Left colon (tissue), 2 donors: ENCODE results near the gene NIPA2. TPM values are rescaled to one million over a fixed set of nuclear protein-coding genes. Genes with fewer than 3 reads are reported as not detected.

Experiments
- ATAC-seq: fragments of 200-7000 bp; cut with Tn5 transposase; one replicate; pipeline ENCODE4 v1.9.1; 2020; ENCODE audit warnings: mild to moderate bottlenecking, moderate library complexity
- DNase-seq, 2 donors: peaks; one replicate each; pipeline ENCODE4 v3.0.0-alpha.2; 2020
- intact Hi-C, 2 donors: fragments of 100-400 bp; cut with DNase I in 1 of 2; cut with micrococcal nuclease in 1 of 2; formaldehyde crosslinking; loops; one replicate each; pipeline versions ENCODE4 v1.11.2 to v1.14.0; 2022; cut with DNase I, micrococcal nuclease
- total RNA-seq, 2 donors: library from RNA; stranded (reverse); fragmentation: NEBNext Ultra II Directional; extraction: Animal tissue kit (Norgen Biotek cat#: 25700); gene quantifications; one replicate each; pipeline ENCODE4 v1.2.1, GENCODE V29; 2021
- donor health status: DM: no; HTN: no; CAD: no.
- donor health status: DM: yes; HTN: yes; CAD: no.

NIPA2 gene
- total RNA-seq, 2 donors from 2014 or later, result 78.8 to 82.7 TPM

DNA sequence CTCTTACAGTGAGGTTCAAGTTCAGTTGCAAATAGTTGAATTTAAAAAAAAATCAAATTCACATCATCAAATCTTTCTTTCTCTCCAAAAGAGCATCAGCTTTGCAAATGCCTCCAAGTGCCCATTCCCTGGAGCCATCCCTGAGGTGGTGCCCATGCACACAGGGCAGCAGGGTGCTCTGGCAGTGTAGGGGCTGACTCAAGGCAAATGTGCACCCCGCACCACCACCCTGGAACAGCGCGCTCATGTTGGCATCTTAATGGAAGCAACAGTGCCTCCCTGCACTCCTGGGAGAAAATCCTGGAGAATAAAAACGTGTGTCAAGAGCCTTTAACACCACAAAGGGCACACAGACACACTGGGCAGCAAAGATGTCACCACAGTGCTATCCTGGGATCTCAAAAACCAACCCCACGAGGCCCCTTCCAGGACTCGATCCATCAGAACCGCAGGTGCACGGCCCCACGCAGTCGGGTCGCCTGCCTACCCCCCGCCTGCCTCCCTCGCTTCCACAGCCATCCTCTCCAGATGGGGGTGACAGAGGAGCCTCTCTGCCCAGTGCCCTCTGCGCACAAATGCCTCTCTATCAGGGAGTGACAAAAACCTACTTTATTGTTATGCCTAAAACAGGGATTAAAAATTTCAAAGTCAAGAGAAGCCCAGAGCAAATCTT is 50.8 kb downstream of the NIPA2 start:
- no peak for ATAC-seq
- DNase-seq, result no peak
- intact Hi-C loops, result no loop called here

DNA sequence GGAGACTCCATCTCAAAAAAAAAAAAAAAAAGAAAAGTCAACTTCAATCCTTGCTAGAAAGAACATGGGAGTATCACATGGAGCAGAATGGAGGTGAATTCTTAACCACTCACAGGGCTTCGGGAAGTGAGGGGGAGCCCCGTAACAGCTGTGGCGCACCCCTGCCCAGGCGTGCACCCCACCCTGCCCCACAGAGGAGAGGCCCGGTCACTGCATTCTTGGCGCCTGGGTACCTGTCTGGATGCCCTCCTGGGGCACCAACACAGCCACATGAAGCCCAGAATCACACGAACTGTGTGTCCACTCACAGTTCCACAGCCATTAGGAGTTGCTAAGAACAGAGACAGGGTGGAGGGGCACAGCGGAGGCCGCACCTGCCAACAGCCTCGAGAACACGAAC is 51.8 kb downstream of the NIPA2 start:
- ATAC-seq (no peak), DNase-seq (no peak)
- intact Hi-C loops, result no loop called here

GRCh38 chr15:22891426-22892210 is 53.2 kb downstream of the NIPA2 start:
- intact Hi-C loops, result no loop called here
- DNase-seq, result no peak
- ATAC-seq, result no peak

- DNase-seq (no peak), ATAC-seq (no peak)
- intact Hi-C loops, result no loop called here
Observed at GRCh38 chr15:22892333-22892732, 53.9 kb downstream of the NIPA2 start.

DNA sequence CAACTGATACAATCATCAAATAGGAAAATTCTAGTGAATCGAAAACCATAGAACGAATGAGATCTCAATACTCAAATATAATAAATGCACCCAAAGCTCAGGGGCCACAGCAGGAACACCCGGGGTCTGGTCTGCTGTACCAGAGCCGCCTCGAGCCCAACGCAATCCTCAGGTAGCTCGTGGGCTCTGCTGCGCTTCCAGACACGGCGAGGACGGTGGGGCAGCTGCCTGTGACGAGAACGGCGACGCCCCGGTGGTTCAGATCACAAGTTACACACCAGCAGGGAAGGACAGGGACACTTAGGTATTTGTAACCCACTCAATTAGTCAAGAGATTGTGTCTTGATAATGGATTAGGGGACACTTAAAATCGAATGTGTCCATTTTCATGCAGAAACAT is 54.6 kb downstream of the NIPA2 start:
- intact Hi-C loops, result no loop called here
- DNase-seq (no peak), ATAC-seq (no peak)

DNA sequence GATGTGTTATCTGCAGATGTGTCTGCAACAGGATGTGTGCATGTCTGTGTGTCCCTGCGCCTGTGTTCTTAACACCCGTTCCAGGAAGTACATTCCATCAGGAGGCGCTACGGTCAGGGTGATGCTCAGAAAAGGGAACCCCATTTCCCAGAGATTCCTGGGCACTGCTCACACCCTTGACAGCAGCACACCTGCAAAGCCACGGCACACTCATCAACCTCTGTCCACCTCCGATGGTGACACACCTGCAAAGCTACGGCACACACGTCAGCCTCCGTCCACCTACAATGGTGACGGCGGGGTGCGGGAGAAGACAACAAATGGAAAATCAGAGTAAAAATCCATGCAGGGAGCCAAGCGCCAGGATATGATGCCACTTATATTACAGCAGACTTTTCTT is 55.4 kb downstream of the NIPA2 start:
- no peak for ATAC-seq
- intact Hi-C loops, result no loop called here

DNA sequence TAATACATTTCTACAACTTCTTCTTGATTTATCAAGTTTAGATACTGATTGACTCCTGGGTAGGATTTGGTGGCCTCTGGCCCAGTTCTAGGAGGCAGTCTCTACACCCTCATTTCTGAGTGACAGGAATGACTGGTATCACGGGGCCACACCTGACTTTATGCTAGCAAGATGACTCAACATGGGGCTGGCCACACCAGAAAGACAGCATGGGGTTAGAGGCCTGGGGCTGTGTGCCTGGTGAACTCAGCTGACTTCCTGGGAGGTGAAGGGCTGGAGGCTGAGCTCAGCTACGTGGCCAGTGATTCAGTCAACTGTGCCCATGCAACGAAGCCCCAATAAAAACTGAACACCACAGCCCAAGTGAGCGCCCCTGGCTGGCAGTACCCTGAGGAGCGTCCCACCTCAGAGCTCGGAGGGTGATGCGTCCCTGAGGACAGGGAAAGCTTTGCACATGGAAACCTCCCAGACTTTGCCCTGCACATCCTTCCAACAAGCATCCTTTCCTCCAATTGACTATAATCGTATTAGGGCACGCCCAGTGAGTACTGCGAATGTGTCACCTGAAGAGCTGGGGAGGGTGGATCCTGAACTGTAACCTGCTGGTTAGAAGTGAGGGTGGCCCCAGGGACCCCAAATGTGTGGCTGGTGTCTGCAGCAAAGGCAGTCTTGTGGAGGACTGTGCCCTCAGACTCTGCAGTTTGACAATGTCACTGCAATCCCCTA is 57.2 kb downstream of the NIPA2 start:
- DNase-seq (peak; percentile 40 to 64), ATAC-seq (peak; percentile 95)
- intact Hi-C loops, result no loop called here

More for the DNA sequence above, 55.4 kb downstream of the NIPA2 start:
- no peak for DNase-seq

- intact Hi-C loops, result no loop called here
- DNase-seq (no peak), ATAC-seq (no peak)
Observed at GRCh38 chr15:22902046-22902445, 63.6 kb downstream of the NIPA2 start.

- no peak for DNase-seq
- no peak for ATAC-seq
- intact Hi-C loops, result no loop called here
Observed at GRCh38 chr15:22902578-22902977, 64.1 kb downstream of the NIPA2 start.

GRCh38 chr15:22902981-22903380 is 64.5 kb downstream of the NIPA2 start:
- DNase-seq (no peak), ATAC-seq (no peak)
- intact Hi-C loops, result no loop called here

- intact Hi-C loops, result no loop called here
Observed at GRCh38 chr15:22903427-22903826, 65.0 kb downstream of the NIPA2 start.

GRCh38 chr15:22903961-22904534 is 65.6 kb downstream of the NIPA2 start:
- ATAC-seq (peak; percentile 89), DNase-seq (peak; percentile 72 to 84)
- intact Hi-C loops, result no loop called here

More at GRCh38 chr15:22903427-22903826, 65.0 kb downstream of the NIPA2 start:
- DNase-seq, result no peak
- no peak for ATAC-seq

DNA sequence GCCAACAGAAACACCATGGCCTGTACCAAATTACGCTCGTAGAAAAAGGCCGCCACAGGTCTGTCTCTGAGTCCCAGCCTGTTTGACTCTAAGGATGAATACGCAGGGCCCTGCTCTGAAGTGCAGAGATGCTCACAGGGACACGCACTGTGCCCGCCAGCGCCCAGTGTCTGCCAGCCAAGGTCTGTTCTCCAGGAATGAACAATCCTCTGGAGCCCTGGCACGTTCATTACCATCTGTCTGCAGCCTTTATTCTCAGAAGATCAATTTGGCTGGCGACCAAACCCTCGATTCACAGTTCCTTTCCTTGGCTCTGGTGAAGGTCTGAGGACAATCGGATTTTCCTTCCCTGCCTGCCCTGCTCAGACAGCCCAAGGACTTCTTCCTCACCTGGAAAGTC is 66.3 kb downstream of the NIPA2 start:
- no peak for ATAC-seq
- intact Hi-C loops, result no loop called here
- DNase-seq, result no peak

DNA sequence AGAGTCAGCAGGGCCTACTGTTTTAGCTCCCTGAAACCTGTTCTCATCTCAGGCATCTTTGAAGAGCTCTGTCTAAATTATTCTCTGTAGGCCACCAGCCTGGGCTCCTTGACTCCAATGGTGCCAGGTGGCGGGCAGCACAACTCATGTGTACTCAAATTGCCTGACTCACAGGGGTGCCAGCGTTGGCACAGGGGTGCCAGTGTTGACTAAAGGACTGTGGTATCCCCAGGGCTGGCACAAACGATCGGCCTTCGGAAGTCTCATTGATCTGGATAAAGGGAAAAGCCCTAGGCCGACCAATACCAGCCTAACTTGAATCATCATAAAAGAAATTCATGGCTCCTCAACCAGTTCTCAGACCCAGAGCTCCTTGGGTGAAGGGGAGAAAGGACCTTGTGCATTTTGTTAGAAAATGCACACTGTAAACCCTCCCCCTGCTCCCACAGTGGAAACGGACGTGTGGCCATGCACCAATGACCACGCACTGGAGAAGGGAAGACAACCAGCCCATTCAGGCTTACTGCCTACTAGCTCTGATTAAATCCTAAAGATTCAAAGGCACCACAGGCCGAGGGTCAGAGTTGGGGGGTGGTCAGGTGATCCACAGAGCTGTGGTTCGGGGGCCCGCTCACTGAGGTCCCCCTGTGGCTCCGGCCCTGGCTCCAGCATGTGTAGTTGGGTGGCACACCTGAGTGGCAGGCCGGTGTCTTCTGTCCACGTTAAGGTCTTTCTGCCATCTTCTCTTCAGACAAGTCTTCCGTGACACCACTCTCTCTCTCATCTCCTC is 68.9 kb downstream of the NIPA2 start:
- ATAC-seq (no peak), DNase-seq (no peak)
- intact Hi-C loops, result no loop called here

- DNase-seq (peak in 1 of 2 donors; percentile 55), ATAC-seq (peak; percentile 77)
- intact Hi-C loops, result no loop called here
Observed at GRCh38 chr15:22908830-22909229, 70.4 kb downstream of the NIPA2 start.

GRCh38 chr15:22911306-22911705 is 72.8 kb downstream of the NIPA2 start:
- ATAC-seq (no peak), DNase-seq (no peak)
- intact Hi-C loops, result no loop called here

- ATAC-seq, result no peak
- no peak for DNase-seq
- intact Hi-C loops, result no loop called here
Observed at GRCh38 chr15:22912256-22912655, 73.8 kb downstream of the NIPA2 start.

DNA sequence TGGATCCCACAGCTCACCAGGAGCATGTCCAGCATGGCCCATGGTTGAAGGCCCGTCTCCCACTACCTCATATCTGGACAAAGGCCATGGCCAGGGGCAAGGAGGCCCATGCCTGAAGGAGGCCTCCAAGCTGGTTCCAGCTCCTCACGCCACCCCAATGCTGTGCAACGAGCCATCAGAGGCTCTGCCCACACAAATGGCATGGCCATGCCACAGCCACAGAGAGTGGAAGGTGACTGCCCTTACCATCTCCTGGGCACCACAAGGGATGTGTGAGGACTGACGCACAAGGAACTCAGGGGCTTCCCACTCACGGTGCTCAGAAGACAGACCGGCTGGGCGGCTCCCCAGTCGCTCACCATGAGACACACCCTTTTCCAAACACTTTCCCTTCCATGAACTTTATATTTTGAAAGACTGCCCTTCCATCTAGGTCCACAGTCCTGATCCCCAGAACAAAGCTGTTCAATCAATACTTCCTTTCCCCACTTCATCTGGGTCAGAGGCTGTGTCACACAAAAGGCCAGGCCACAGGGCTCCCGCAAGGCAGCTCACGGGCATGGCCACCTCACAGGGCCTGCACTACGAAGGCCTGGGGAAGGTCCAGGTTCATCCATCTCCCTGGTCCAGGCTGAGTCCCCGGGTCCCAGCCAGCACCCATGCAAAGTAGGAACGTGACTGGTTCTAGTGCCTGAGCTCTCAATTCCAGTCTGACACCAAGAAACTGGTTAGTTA is 75.3 kb downstream of the NIPA2 start:
- intact Hi-C loops, result no loop called here
- no peak for DNase-seq
- ATAC-seq, result peak; percentile 8
